Progenitor cell of endocrine pancreas (in vitro differentiated cells): ENCODE measurements around the gene TAP1. TPM values are rescaled to one million over a fixed set of nuclear protein-coding genes. Genes with fewer than 3 reads are reported as not detected.

Source experiments
- DNase-seq: peaks from one replicate; pipeline ENCODE4 v3.0.0; 2021; ENCODE audit warnings: low spot score; ENCODE audit not compliant: unreplicated experiment
- H3K27ac Mint-ChIP-seq: 2 replicates; pipeline ENCODE4 v1.8.0; 2021; ENCODE audit warnings: mild to moderate bottlenecking, moderate library complexity, mixed read lengths
- H3K27me3 Mint-ChIP-seq: 2 replicates; pipeline ENCODE4 v1.8.0; 2021; ENCODE audit warnings: mixed read lengths
- H3K36me3 Mint-ChIP-seq: 2 replicates; pipeline ENCODE4 v1.8.0; 2022; ENCODE audit warnings: mixed read lengths; ENCODE audit not compliant: insufficient read depth
- H3K4me1 Mint-ChIP-seq: 2 replicates; pipeline ENCODE4 v1.8.0; 2021; ENCODE audit warnings: low read depth, mixed read lengths
- H3K4me3 Mint-ChIP-seq: 2 replicates; pipeline ENCODE4 v1.8.0; 2021; ENCODE audit warnings: low read depth, mild to moderate bottlenecking, moderate library complexity, mixed read lengths
- H3K9me3 Mint-ChIP-seq: 2 replicates; pipeline ENCODE4 v1.8.0; 2021; ENCODE audit warnings: low read depth, mixed read lengths
- CTCF ChIP-seq: fragments of 200-600 bp; sonication (generic); IDR thresholded peaks from one replicate; pipeline ENCODE4 v1.5.0; 2021; ENCODE audit warnings: antibody characterized with exemption, mild to moderate bottlenecking; ENCODE audit not compliant: unreplicated experiment
- total RNA-seq: library from RNA; stranded (reverse); gene quantifications from 2 replicates; pipeline ENCODE4 v1.2.1, GENCODE V29; 2021

Gene TAP1
- total RNA-seq, 1 donor from 2014 or later, result 0.50 TPM

DNA sequence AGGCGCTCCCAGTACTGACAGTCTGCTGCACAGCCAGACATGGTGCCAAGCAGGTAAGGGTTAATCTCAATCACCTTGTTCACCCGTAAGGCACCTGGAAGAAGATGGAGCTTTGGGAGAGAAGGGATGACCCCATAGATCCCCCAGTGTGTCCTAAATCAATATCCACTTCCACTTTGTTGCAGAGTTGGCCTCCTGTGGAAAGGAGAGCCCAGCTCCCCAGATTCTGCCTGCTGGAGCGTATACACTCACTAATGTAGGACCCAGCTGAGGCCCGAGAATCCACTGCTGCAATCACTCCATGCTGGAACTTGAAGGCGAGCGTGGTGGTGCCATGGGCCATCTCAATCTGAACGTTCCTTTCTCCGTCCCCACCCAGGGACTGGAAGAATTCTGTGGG is 10.8 kb downstream of the TAP1 start:
- no peak overlapping the region for H3K27ac Mint-ChIP-seq
- peaks cover 76% of the 10 kb centered on the region for H3K27me3 Mint-ChIP-seq

DNA sequence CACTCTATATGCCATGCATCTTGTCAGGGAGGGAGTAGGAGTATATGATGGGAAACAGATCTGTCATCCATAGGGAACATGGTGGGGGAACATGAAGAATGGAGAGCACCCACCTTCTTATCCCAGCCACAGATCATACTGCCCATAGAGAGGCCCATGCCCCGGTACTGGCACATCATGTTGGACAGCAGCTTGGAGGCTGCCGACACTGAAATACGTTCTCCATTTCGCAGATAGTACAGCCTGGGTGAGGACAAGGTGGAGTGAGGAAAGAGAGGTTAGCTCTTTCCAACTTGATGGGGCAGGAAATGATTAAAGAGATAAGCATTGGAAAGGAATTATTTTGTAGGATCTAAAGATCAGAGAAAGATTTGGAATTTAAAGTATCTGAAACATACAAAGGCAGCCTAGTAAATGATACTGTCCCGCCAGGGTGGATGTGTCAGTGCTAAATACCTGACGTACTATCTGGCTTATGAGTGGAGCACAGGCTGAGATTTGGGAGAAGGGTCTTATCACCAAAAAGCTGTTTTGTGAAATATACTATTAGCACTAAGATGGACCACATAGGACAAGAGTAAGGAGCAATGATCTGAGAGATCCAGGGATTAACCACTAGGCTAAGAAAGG is 11.4 kb downstream of the TAP1 start:
- H3K27me3 Mint-ChIP-seq, result peaks cover 75% of the 10 kb centered on the region
- no peak for TF ChIP-seq CTCF
- H3K4me3 Mint-ChIP-seq, result no peak overlapping the region
- no peak for DNase-seq
- no peaks in the 10 kb centered on the region for H3K9me3 Mint-ChIP-seq
- H3K4me1 Mint-ChIP-seq, result peaks cover 13% of the 10 kb centered on the region
- H3K27ac Mint-ChIP-seq, result no peak overlapping the region
- H3K36me3 Mint-ChIP-seq, result no peaks in the 10 kb centered on the region

More for the DNA sequence above, 10.8 kb downstream of the TAP1 start:
- H3K36me3 Mint-ChIP-seq, result no peaks in the 10 kb centered on the region
- H3K9me3 Mint-ChIP-seq, result no peaks in the 10 kb centered on the region
- H3K4me3 Mint-ChIP-seq, result no peak overlapping the region
- peaks cover 8% of the 10 kb centered on the region for H3K4me1 Mint-ChIP-seq
- DNase-seq, result no peak
- no peak for TF ChIP-seq CTCF

DNA sequence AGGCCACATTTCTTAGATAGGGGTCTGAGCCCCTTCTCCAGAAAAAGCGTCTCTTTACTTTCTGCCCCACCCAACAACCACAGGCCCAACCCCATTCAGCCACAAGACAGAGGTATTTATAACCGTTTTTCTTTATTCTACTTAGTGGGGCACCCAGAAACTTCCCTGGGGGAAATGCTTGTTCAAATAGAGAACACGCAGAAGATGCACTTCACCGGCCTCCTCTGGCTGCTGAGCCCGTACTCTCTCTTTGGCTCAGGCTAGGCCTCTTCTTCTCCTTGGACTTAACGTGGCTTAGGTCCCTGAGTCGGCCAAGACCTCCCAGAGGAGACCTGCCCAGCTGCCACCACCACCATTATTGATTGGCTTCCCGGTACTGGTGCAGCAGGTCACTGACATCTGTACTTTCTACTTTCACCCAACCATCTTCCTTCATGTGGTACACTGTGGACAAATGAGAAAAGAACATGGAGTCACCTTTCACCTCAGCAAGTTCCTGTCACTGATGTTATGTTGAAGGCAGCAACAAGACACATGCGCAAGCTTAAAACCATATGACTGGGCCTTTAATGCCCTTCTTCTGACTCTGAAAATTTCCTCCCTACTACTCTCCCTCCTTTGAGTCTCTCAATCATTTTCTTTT is 12.8 kb downstream of the TAP1 start:
- Mint-ChIP-seq H3K27ac (no peak overlapping the region), H3K4me1 (peaks cover 17% of the 10 kb centered on the region), H3K9me3 (no peaks in the 10 kb centered on the region), H3K27me3 (peaks cover 75% of the 10 kb centered on the region), H3K4me3 (no peak overlapping the region), H3K36me3 (no peaks in the 10 kb centered on the region)
- no peak for TF ChIP-seq CTCF
- no peak for DNase-seq

DNA sequence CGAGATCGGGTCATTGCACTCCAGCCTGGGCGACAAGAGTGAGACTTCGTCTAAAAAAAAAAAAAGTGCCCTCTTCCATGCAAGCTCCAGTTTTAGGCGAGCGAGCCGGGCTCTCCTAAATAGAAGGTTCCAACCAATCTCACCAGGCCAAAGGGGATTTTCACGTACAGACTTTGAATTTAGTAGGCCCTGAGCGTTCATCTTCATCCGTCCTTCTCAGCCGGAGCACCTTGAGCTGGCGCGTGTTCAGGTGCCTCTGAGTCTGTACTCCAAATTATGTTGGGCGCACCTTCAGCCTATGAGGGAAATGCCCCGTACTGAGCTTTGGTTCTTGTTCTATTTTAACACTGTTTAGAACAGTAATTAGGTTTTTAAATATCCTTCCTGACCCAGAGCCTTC is 14.1 kb downstream of the TAP1 start:
- Mint-ChIP-seq H3K36me3 (no peaks in the 10 kb centered on the region), H3K27ac (no peak overlapping the region), H3K4me1 (peaks cover 14% of the 10 kb centered on the region), H3K9me3 (no peaks in the 10 kb centered on the region), H3K27me3 (peaks cover 72% of the 10 kb centered on the region), H3K4me3 (no peak overlapping the region)
- TF ChIP-seq CTCF, result no peak
- DNase-seq, result no peak

- peaks cover 71% of the 10 kb centered on the region for H3K27me3 Mint-ChIP-seq
- peak within 1 kb of the TSS; percentile 78 for H3K27ac Mint-ChIP-seq
- H3K4me1 Mint-ChIP-seq, result peaks cover 10% of the 10 kb centered on the region
Observed at GRCh38 chr6:32838114-32838958, 15.2 kb downstream of the TAP1 start, which contains the start of gene TAP2. Gene TAP2, minus strand, starts transcription at chr6:32838739. Its CDS starts 506 bp downstream, at chr6:32838233.

More at GRCh38 chr6:32838114-32838958, 15.2 kb downstream of the TAP1 start, which contains the start of gene TAP2:
- no peaks in the 10 kb centered on the region for H3K36me3 Mint-ChIP-seq
- DNase-seq, result peak; percentile 97
- peak; percentile 95 for TF ChIP-seq CTCF
- peak within 1 kb of the TSS; percentile 84 for H3K4me3 Mint-ChIP-seq
- H3K9me3 Mint-ChIP-seq, result no peaks in the 10 kb centered on the region
